Measurements from ENCODE around the gene LRRC9. TPM values are rescaled to one million over a fixed set of nuclear protein-coding genes. Genes with fewer than 3 reads are reported as not detected.

Gene LRRC9
- total RNA-seq, 1 experiment from 2014 or later: not detected

- ChIA-PET CTCF (no interaction called here), POLR2A (ENCODE audit: unreplicated experiment) (no interaction called here)
- Histone ChIP-seq H3K4me1 (replicated peaks; ENCODE audit: insufficient read depth) (no peaks in the 10 kb centered on the region), H3K9me2 (ENCODE audit: insufficient read depth) (no peaks in the 10 kb centered on the region), H3F3A (ENCODE audit: insufficient read depth, low read depth) (no peaks in the 10 kb centered on the region), H3K36me3 (ENCODE audit: low read depth) (peaks cover 9% of the 10 kb centered on the region), H3K27ac (no peak overlapping the region), H2AFZ (no peak overlapping the region), H3K4me3 (no peak overlapping the region), H3K9me3 (ENCODE audit: insufficient read depth, low read depth) (no peaks in the 10 kb centered on the region), H3K27me3 (ENCODE audit: insufficient read depth, low read depth) (no peaks in the 10 kb centered on the region), H4K20me1 (ENCODE audit: insufficient read depth) (no peaks in the 10 kb centered on the region), H3K4me2 (no peak overlapping the region), H3K79me2 (ENCODE audit: low read depth) (peaks cover 29% of the 10 kb centered on the region)
- TF ChIP-seq EZH2 (IDR thresholded peaks at IDR 0.05; ENCODE audit: low read depth): no peak
- TF ChIP-seq, protein P1, sequence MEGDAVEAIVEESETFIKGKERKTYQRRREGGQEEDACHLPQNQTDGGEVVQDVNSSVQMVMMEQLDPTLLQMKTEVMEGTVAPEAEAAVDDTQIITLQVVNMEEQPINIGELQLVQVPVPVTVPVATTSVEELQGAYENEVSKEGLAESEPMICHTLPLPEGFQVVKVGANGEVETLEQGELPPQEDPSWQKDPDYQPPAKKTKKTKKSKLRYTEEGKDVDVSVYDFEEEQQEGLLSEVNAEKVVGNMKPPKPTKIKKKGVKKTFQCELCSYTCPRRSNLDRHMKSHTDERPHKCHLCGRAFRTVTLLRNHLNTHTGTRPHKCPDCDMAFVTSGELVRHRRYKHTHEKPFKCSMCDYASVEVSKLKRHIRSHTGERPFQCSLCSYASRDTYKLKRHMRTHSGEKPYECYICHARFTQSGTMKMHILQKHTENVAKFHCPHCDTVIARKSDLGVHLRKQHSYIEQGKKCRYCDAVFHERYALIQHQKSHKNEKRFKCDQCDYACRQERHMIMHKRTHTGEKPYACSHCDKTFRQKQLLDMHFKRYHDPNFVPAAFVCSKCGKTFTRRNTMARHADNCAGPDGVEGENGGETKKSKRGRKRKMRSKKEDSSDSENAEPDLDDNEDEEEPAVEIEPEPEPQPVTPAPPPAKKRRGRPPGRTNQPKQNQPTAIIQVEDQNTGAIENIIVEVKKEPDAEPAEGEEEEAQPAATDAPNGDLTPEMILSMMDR (conservative IDR thresholded peaks at IDR 0.05): no peak
- intact Hi-C loops (cut with micrococcal nuclease; ENCODE audit: unreplicated experiment): no loop called here
- no TSS peak for BruUV-seq (replicated peaks)
- DNase-seq: no peak
Observed at GRCh38 chr14:60107477-60107876, 187.5 kb downstream of the LRRC9 start.

- BruUV-seq (replicated peaks): no TSS peak
- H3K4me3 ChIP-seq: no peak overlapping the region
- ChIA-PET CTCF (no interaction called here), POLR2A (ENCODE audit: unreplicated experiment) (no interaction called here)
- peaks cover 12% of the 10 kb centered on the region for H3K36me3 ChIP-seq (ENCODE audit: low read depth)
- H4K20me1 ChIP-seq (ENCODE audit: insufficient read depth): no peaks in the 10 kb centered on the region
- H3K4me1 ChIP-seq (replicated peaks; ENCODE audit: insufficient read depth): no peaks in the 10 kb centered on the region
- H3K27me3 ChIP-seq (ENCODE audit: insufficient read depth, low read depth): no peaks in the 10 kb centered on the region
- no peak for DNase-seq
- no peak overlapping the region for H3K27ac ChIP-seq
- intact Hi-C loops (cut with micrococcal nuclease; ENCODE audit: unreplicated experiment): no loop called here
- H3K9me3 ChIP-seq (ENCODE audit: insufficient read depth, low read depth): no peaks in the 10 kb centered on the region
- no peaks in the 10 kb centered on the region; the same call in 1 of the 2 replicates for H3F3A ChIP-seq (ENCODE audit: insufficient read depth, low read depth)
- peaks cover 3% of the 10 kb centered on the region; the same call in 1 of the 2 replicates for H3K79me2 ChIP-seq (ENCODE audit: low read depth)
- no peak for TF ChIP-seq EZH2 (IDR thresholded peaks at IDR 0.05; ENCODE audit: low read depth)
- TF ChIP-seq, protein P1 (conservative IDR thresholded peaks at IDR 0.05): no peak
- H3K9me2 ChIP-seq (ENCODE audit: insufficient read depth): no peaks in the 10 kb centered on the region
- H2AFZ ChIP-seq: no peak overlapping the region
- H3K4me2 ChIP-seq: no peak overlapping the region
Observed at GRCh38 chr14:60111732-60112131, 191.8 kb downstream of the LRRC9 start.

Other genes starting within 250 kb of the LRRC9 start
- not detected in 2 replicates for gene RTN1, start 49.4 kb upstream of the LRRC9 start, total RNA-seq (2021)
- 58.3 and 65.1 TPM in 2 replicates for gene PCNX4, start 171.8 kb downstream of the LRRC9 start, total RNA-seq (2021)
- 55.1 and 81.0 TPM in 2 replicates for gene DHRS7, start 245.3 kb downstream of the LRRC9 start, total RNA-seq (2021)

Measured in PC-9 (cell line).